HG02970 (cell line): ENCODE results near the gene CTNNA2.

Source experiments
- ATAC-seq: cut with Tn5 transposase; IDR thresholded peaks from one replicate; pipeline ENCODE4 v1.9.1; 2021; ENCODE audit warnings: mild to moderate bottlenecking, moderate library complexity, moderate number of reproducible peaks; ENCODE audit not compliant: unreplicated experiment, low FRiP score

The CTNNA2 gene

DNA sequence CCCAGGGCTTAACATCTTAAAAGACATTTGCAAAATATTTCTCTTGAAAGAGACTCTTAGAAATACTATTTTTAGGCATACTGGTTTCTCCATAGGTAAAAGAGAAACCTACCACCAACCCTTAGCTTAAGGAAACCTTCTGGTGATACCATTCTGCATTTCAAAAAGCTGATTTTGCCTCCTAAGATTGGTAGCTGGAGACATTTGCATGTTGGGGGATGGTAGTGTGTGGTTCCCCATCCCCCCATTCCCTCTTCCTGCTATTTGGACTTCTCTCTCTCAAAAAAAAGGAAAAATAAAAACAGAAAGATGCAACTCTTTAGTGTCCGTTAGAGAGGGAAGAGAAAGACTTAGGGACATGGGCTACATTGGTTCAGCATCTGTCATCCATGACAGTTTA lies 787.5 kb downstream of the CTNNA2 start:
- ATAC-seq = no peak

DNA sequence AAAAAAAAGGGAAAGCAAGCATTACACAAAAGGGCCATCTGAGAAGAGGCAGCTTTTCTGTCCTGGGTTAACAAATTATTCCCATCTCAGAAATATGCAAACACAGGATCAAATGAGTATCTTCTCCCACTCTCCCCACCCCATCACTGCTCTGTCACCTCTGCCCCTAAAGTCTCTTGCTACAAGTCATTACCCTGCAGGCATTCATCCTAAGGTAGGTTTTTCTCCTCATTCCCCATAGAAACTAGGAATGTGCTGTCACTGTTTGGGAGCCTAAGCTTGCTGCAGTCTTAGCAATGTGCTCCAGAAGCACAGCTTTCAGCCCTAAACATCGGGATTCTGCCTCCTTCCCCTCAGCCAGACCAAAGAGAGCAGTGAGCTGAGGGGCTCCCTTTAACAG lies 788.1 kb downstream of the CTNNA2 start:
- ATAC-seq = no peak

DNA sequence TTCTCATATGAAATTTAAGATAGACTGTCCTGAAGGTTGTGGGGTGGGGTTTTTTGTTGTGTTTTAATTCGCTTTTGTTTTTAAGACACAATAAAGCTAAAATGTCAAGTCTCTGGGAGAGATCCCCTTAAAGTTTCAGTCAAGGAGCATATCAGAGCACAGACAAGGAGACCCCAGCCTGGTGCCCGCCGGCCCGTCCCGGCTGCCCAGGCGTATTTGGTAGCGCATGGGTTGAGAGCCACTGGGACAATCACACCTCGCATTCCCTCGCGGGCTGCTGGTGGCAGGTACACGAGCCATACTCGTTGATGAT lies 789.1 kb downstream of the CTNNA2 start:
- ATAC-seq = no peak

GRCh38 chr2:80302314-80303005 lies 789.6 kb downstream of the CTNNA2 start:
- no peak for ATAC-seq

- no peak for ATAC-seq
These were observed 790.4 kb downstream of the CTNNA2 start for GRCh38 chr2:80303006-80303908.

DNA sequence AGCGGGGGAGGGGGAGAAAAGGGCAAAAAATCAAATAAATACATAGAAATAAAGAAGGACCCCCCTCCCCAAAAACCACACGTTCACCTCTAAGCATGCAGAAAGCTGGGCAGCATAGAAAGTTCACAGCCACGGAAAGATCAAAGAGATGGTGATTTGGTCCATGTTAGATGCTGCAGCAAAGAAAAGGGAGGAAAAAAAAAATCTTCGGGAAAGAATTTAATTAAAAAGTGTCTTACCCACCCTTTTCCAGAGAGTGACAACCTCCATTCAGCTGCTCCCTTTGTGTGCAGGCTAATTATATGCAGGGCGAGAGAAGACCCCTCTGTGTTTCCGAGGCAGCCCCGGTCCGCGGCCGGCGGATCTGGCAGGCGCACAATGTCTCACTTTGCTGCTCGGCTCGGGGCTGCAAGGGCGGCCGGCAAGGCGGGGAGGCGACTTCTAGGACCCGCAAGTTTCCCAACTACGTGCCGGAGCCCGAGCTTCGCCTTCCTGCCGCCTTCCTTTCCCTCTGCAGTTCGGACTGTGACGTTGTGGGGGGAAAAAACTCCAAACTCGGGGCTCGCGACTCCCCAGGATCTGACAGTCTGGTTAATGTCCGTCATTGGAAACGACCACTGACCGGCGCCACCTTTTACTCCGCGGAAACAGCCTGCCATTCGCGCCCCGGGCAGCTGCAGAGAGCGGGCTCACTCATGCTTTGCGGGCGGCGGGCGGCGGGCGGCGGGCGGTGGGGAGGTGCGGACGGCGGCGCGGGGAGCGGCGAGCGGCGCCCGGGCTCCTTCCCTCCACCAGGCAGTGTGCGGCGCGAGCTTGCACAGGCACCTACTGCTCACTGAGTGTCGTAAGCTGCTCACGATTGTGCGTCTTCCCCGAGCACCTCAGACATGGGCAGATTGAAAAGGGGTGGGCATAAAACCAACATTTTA lies 791.3 kb downstream of the CTNNA2 start, which contains the start of gene LRRTM1:
Gene LRRTM1 (minus strand): TSS at position 844 of the 929 bp plus-strand sequence. CDS start 933 bp downstream, outside the sequence.
- ATAC-seq = no peak

DNA sequence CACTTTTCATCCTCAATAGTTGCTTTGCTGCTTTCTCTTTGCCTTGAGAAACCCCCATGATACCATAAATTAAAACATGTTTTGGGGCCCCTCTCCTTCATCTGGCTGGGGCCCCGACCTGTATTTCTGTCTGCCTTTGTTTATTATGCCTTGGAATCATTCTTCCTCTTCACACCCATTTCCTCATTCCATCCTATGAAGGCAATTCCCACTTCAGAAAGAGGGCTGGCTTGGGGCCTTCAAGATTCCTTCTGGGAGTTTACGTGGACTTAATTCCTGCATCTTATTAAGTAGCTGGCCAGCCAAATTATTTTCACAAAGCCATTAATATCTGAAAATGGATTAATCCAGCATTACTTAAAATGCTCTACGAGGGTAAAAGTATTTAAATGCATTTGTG lies 798.5 kb downstream of the CTNNA2 start:
- no peak for ATAC-seq

- no peak for ATAC-seq
These were observed 799.5 kb downstream of the CTNNA2 start for GRCh38 chr2:80312282-80312839.

GRCh38 chr2:80322311-80322920 lies 809.6 kb downstream of the CTNNA2 start:
- ATAC-seq = no peak

GRCh38 chr2:80322958-80323357 lies 810.1 kb downstream of the CTNNA2 start:
- no peak for ATAC-seq

- no peak for ATAC-seq
These were observed 810.8 kb downstream of the CTNNA2 start for GRCh38 chr2:80323610-80324009.

DNA sequence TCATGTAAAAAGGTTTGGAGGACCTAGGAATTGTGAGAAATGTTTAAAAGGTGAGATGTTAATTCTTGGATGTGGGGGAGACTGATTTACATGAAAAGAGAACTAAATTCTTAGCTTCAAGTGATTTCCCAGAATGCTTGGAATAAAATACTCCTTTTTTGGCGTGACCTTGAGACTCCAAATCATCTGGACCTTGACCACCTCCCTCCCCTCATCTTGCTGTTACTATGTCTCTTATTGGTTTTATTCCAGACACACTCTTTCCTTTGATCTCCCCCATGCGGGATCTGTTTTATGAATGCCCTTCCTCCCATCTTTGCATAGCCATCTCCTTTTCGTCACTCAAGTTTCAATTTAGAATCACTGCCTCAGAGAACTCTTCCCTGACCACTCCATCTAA lies 811.7 kb downstream of the CTNNA2 start:
- ATAC-seq = no peak

DNA sequence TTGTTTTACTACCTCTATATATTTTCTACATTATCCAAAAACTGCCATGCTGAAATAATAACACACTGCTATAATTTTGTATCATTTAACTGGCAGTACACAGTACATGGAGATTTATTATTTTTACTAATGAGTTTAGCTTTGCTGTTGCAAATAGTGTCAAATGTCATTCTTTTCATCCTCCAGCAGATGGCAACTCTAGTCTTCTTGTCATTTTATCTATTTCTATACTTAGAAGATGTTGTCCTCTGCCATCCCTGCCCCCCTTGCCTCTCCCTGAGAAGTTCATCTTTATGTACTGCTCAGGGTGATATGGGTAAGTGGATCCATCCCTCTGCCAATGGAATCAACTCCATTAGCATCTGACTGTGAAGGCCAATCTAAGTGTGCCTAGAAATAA lies 813.4 kb downstream of the CTNNA2 start:
- no peak for ATAC-seq

DNA sequence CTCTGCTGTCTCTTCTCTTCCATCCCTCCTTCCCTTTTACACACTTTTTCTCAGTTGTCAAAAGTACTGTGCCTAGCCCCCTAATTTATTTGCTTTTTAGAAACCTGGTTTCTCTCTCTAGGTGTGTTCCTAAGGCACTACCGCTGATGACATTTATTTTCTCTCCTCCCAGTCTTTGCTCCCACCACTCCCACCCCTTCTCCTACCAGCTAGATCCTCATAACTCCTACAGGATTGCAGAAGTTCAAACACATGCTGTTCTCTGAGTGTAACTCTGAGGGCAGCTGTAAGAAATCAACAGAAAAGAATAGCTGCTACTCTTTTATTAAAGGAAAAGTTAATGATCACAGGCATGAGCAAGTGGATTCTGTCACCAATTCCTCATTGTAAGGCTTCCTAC lies 814.0 kb downstream of the CTNNA2 start:
- no peak for ATAC-seq

- ATAC-seq = no peak
These were observed 815.3 kb downstream of the CTNNA2 start for GRCh38 chr2:80328159-80328571.

GRCh38 chr2:80329491-80329890 lies 816.6 kb downstream of the CTNNA2 start:
- no peak for ATAC-seq

DNA sequence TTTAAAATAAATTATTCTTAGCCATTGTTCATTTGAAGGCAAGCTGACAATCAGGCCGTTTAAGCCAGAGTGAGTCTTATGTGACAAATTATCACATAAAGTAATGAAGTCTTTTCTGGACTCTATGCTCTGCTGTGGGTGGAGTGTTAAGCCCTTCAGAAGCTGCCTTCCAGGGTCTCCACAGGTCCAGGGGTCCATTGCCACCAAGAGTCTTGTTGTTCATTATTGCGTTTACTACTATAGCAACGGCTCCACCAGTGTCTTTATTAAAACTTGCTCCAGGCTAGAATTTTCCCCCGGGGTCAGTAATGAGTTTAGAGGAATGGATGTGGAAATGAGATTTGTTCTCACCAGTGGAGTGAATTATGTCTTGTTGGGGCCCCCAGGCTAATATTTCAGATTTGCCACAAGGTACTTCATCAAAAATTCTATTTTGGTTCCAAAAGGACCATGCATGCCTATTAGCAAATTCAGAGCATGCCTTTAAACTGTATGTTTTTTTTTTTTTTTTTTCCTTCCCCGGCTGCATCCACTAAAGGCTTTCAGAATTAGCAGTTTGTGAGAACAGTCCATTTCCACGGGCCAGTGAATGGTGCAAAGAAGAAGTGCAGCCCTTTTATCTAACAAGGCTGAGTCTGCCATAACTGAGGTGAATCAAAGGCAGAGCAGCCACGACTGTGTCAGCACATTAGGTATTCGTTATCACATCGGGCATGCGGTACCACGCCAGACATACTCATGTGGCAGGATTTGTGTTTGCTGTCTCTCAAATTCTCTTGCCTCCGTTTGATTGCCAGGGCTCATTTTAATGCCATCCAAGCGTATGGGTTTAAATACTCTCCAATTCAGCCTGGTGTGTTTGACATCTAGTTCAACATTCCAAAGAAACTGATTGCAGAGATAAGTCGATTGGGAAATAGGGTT lies 817.9 kb downstream of the CTNNA2 start:
- no peak for ATAC-seq

DNA sequence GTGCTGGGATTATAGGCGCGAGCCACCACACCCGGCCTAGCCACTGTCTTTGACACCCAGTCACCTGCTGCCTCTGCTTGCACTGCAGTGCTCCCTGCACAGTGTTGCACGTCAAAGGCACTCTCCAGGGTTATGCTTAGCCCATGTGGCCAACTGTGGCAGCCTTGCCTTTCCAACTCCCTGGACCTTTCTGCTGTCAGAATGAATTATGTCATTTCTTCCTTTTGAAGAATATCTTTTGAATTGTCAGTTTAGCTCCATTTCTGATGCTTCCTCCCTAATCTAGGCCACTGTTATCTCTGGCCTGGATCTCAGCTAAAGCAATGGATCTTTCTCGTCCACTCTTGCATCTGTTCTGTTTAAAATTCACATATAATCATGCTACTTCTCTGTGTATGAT lies 821.0 kb downstream of the CTNNA2 start:
- no peak for ATAC-seq

GRCh38 chr2:80335411-80335810 lies 822.6 kb downstream of the CTNNA2 start:
- no peak for ATAC-seq
